Measurements from ENCODE around the gene THOC5. TPM values are rescaled to one million over a fixed set of nuclear protein-coding genes. Genes with fewer than 3 reads are reported as not detected.

THOC5 gene
- total RNA-seq, 1 donor from 2014 or later, result 46.5 TPM

Other genes starting within 250 kb of the THOC5 start
- 24.3 TPM for gene GAS2L1, start 247.1 kb downstream of the THOC5 start, total RNA-seq
- gene RASL10A, start 238.1 kb downstream of the THOC5 start, total RNA-seq, result 1.1 TPM
- 29.2 TPM for gene AP1B1, start 165.2 kb downstream of the THOC5 start, total RNA-seq
- not detected for gene RFPL1, start 115.2 kb downstream of the THOC5 start, total RNA-seq
- gene NEFH, start 73.5 kb downstream of the THOC5 start, total RNA-seq, result 0.27 TPM
- 15.1 TPM for gene NIPSNAP1, start 27.4 kb upstream of the THOC5 start, total RNA-seq
- 49.0 TPM for gene NF2, start 49.9 kb upstream of the THOC5 start, total RNA-seq
- not detected for gene CABP7, start 166.2 kb upstream of the THOC5 start, total RNA-seq
- 21.7 TPM for gene ZMAT5, start 213.2 kb upstream of the THOC5 start, total RNA-seq
- gene UQCR10, start 213.6 kb upstream of the THOC5 start, total RNA-seq, result 381 TPM